Measurements from ENCODE around the gene PDZD2. TPM values are rescaled to one million over a fixed set of nuclear protein-coding genes. Genes with fewer than 3 reads are reported as not detected.

PDZD2 gene
- total RNA-seq, 3 donors from 2014 or later (not counting 1 experiment from before 2014, with no cell fraction given) = 0.50 to 1.3 (median 0.66) TPM

DNA sequence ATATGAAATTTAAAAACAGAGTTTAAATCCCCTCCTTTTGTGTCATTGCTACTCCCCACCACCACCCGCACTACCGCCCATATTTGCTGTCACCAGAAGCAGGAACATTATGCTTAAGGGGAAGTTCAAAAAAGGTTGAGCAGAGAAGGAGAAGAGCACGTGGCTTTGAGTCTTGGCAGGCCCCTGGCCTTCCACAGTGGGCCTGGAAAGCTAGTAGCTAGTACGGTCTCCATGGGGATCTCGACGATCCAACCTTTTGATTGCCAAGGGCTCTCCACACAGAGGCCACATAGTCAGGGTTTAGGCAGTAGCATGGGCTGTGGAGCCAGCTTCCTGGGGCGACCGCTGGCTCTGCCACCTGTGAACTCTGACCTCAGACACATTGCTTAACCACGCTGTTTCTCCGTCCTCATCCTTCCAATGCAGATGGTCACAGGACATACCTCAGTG is 445.1 kb downstream of the PDZD2 start:
- Mint-ChIP-seq H3K9me3 (no peaks in the 10 kb centered on the region), H3K4me1 (no peaks in the 10 kb centered on the region), H3K27me3 (ENCODE audit: low read depth in 2 of 2) (no peaks in the 10 kb centered on the region), H3K4me3 (no peak overlapping the region), H3K27ac (no peak overlapping the region), H3K36me3 (no peaks in the 10 kb centered on the region)
- intact Hi-C loops (cut with micrococcal nuclease) = no loop called here
- TF ChIP-seq, protein P1, sequence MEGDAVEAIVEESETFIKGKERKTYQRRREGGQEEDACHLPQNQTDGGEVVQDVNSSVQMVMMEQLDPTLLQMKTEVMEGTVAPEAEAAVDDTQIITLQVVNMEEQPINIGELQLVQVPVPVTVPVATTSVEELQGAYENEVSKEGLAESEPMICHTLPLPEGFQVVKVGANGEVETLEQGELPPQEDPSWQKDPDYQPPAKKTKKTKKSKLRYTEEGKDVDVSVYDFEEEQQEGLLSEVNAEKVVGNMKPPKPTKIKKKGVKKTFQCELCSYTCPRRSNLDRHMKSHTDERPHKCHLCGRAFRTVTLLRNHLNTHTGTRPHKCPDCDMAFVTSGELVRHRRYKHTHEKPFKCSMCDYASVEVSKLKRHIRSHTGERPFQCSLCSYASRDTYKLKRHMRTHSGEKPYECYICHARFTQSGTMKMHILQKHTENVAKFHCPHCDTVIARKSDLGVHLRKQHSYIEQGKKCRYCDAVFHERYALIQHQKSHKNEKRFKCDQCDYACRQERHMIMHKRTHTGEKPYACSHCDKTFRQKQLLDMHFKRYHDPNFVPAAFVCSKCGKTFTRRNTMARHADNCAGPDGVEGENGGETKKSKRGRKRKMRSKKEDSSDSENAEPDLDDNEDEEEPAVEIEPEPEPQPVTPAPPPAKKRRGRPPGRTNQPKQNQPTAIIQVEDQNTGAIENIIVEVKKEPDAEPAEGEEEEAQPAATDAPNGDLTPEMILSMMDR (IDR thresholded peaks at IDR 0.05) = no peak
- H3K4me1 ChIP-seq (ENCODE audit: control insufficient read depth, insufficient read depth, low read length) = no peaks in the 10 kb centered on the region
- WGBS (ENCODE audit: insufficient coverage) = 82% methylated on average over 9 of the region's 10 CpGs
- H3K27me3 ChIP-seq (ENCODE audit: control insufficient read depth, insufficient read depth, low read length) = no peaks in the 10 kb centered on the region
- no peak for DNase-seq
- H3K27ac ChIP-seq (ENCODE audit: low read length) = no peak overlapping the region
- H3K36me3 ChIP-seq (ENCODE audit: control insufficient read depth, insufficient read depth, low read length) = no peaks in the 10 kb centered on the region
- H3K9me3 ChIP-seq (ENCODE audit: control insufficient read depth, insufficient read depth, low read length) = no peaks in the 10 kb centered on the region
- H3K4me3 ChIP-seq (ENCODE audit: low read length) = no peak overlapping the region
- no peak for ATAC-seq

DNA sequence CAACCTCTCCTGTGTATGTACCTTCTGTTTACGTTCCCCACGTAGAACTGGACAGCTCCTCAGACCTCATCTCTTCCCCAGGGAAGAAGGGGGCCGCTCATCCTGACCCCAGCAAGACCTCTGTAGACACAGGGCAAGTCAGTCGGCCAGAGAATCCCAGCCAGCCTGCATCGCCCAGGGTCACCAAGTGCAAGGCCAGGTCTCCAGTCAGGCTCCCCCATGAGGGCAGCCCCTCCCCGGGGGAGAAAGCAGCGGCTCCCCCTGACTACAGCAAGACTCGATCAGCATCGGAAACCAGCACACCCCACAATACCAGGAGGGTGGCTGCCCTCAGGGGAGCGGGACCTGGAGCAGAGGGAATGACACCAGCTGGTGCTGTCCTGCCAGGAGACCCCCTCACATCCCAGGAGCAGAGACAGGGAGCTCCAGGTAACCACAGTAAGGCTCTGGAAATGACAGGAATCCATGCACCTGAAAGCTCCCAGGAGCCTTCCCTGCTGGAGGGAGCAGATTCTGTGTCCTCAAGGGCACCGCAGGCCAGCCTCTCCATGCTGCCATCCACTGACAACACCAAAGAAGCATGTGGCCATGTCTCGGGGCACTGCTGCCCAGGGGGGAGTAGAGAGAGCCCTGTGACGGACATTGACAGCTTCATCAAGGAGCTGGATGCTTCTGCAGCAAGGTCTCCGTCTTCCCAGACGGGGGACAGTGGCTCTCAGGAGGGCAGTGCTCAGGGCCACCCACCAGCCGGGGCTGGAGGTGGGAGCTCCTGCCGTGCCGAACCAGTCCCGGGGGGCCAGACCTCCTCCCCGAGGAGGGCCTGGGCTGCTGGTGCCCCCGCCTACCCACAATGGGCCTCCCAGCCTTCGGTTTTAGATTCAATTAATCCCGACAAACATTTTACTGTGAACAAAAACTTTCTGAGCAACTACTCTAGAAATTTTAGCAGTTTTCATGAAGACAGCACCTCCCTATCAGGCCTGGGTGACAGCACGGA is 448.5 kb downstream of the PDZD2 start:
- Mint-ChIP-seq H3K4me1 (no peaks in the 10 kb centered on the region), H3K36me3 (no peaks in the 10 kb centered on the region), H3K27me3 (ENCODE audit: low read depth in 2 of 2) (no peaks in the 10 kb centered on the region), H3K27ac (no peak overlapping the region), H3K9me3 (no peaks in the 10 kb centered on the region), H3K4me3 (no peak overlapping the region)
- Histone ChIP-seq H3K4me3 (ENCODE audit: low read length) (no peak overlapping the region), H3K4me1 (ENCODE audit: control insufficient read depth, insufficient read depth, low read length) (no peaks in the 10 kb centered on the region), H3K9me3 (ENCODE audit: control insufficient read depth, insufficient read depth, low read length) (no peaks in the 10 kb centered on the region), H3K27me3 (ENCODE audit: control insufficient read depth, insufficient read depth, low read length) (no peaks in the 10 kb centered on the region), H3K27ac (ENCODE audit: low read length) (no peak overlapping the region), H3K36me3 (ENCODE audit: control insufficient read depth, insufficient read depth, low read length) (no peaks in the 10 kb centered on the region)
- TF ChIP-seq, protein P1 (IDR thresholded peaks at IDR 0.05) = no peak
- ATAC-seq (no peak), DNase-seq (no peak)
- intact Hi-C loops (cut with micrococcal nuclease) = no loop called here
- 90% methylated on average over 24 of the region's 24 CpGs for WGBS (ENCODE audit: insufficient coverage)

DNA sequence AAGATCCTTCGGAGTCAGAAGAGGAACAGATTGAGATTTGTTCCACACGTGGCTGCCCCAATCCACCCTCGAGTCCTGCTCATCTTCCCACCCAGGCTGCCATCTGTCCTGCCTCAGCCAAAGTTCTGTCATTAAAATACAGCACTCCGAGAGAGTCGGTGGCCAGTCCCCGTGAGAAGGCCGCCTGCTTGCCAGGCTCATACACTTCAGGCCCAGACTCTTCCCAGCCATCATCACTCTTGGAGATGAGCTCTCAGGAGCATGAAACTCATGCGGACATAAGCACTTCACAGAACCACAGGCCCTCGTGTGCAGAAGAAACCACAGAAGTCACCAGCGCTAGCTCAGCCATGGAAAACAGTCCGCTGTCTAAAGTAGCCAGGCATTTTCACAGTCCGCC is 449.3 kb downstream of the PDZD2 start:
- Mint-ChIP-seq H3K27ac (no peak overlapping the region), H3K4me3 (no peak overlapping the region), H3K9me3 (no peaks in the 10 kb centered on the region), H3K36me3 (no peaks in the 10 kb centered on the region), H3K27me3 (ENCODE audit: low read depth in 2 of 2) (no peaks in the 10 kb centered on the region), H3K4me1 (peaks cover 4% of the 10 kb centered on the region in 2 donors)
- DNase-seq (no peak), ATAC-seq (no peak)
- no peaks in the 10 kb centered on the region for H3K36me3 ChIP-seq (ENCODE audit: control insufficient read depth, insufficient read depth, low read length)
- intact Hi-C loops (cut with micrococcal nuclease) = no loop called here
- TF ChIP-seq, protein P1 (IDR thresholded peaks at IDR 0.05) = no peak
- WGBS (ENCODE audit: insufficient coverage) = 88% methylated on average over 12 of the region's 12 CpGs
- H3K4me3 ChIP-seq (ENCODE audit: low read length) = no peak overlapping the region
- no peaks in the 10 kb centered on the region for H3K27me3 ChIP-seq (ENCODE audit: control insufficient read depth, insufficient read depth, low read length)
- H3K27ac ChIP-seq (ENCODE audit: low read length) = no peak overlapping the region
- no peaks in the 10 kb centered on the region for H3K4me1 ChIP-seq (ENCODE audit: control insufficient read depth, insufficient read depth, low read length)
- H3K9me3 ChIP-seq (ENCODE audit: control insufficient read depth, insufficient read depth, low read length) = no peaks in the 10 kb centered on the region

Measured in natural killer cell (primary cell).